Immature natural killer cell (primary cell): ENCODE results near the gene HELZ2. TPM values are rescaled to one million over a fixed set of nuclear protein-coding genes. Genes with fewer than 3 reads are reported as not detected.

Experiments
- polyA plus RNA-seq, 3 donors: library from polyadenylated mRNA; unstranded; fragments of 300-500 nt; fragmentation: Illumina TruSeq; gene quantifications; one replicate each; pipeline ENCODE4 v1.2.3, GENCODE V29; 2021

Gene HELZ2
- polyA plus RNA-seq, 3 donors from 2014 or later = 2.4 to 11.3 (median 3.7) TPM

Other genes with a start within 250 kb of the HELZ2 start
- not detected for gene CHRNA4, start 212.9 kb downstream of the HELZ2 start, polyA plus RNA-seq
- under 1 TPM in 1 of 3 donors, not detected in 2; 0.73 TPM for gene KCNQ2, start 101.6 kb downstream of the HELZ2 start, polyA plus RNA-seq
- gene EEF1A2, start 75.2 kb downstream of the HELZ2 start, polyA plus RNA-seq = not detected
- gene PPDPF, start 53.5 kb downstream of the HELZ2 start, polyA plus RNA-seq = 10 to 100 TPM; 14.9 to 84.3 (median 41.9) TPM
- gene PTK6, start 36.9 kb downstream of the HELZ2 start, polyA plus RNA-seq = under 1 TPM in 1 of 3 donors, not detected in 2; 0.37 TPM
- gene SRMS, start 26.5 kb downstream of the HELZ2 start, polyA plus RNA-seq = not detected
- not detected for gene FNDC11, start 20.1 kb downstream of the HELZ2 start, polyA plus RNA-seq
- 10 to 100 TPM in 1 of 3 donors, 1 to 10 TPM in 1, not detected in 1; 2.7 to 11.4 TPM for gene GMEB2, start 52.9 kb upstream of the HELZ2 start, polyA plus RNA-seq
- 1 to 10 TPM in 2 of 3 donors, under 1 TPM in 1; 0.36 to 1.6 (median 1.1) TPM for gene STMN3, start 79.2 kb upstream of the HELZ2 start, polyA plus RNA-seq
- gene RTEL1, start 84.1 kb upstream of the HELZ2 start, polyA plus RNA-seq = 1 to 10 TPM in 2 of 3 donors, not detected in 1; 1.5 to 7.3 TPM
- gene TNFRSF6B, start 122.4 kb upstream of the HELZ2 start, polyA plus RNA-seq = not detected
- gene ARFRP1, start 133.7 kb upstream of the HELZ2 start, polyA plus RNA-seq = 10 to 100 TPM; 43.0 to 72.7 (median 54.3) TPM
- 10 to 100 TPM; 26.6 to 64.1 (median 33.9) TPM for gene ZGPAT, start 133.8 kb upstream of the HELZ2 start, polyA plus RNA-seq
- 100 to 1,000 TPM; 177 to 227 (median 180) TPM for gene LIME1, start 162.4 kb upstream of the HELZ2 start, polyA plus RNA-seq
- gene SLC2A4RG, start 165.5 kb upstream of the HELZ2 start, polyA plus RNA-seq = 1 to 10 TPM; 1.5 to 3.6 (median 3.2) TPM